WTC11 (cell line): ENCODE results near the gene UGGT2.

Source experiments
- GTF2I ChIP-seq: fragments of 250-450 bp; sonication (Bioruptor Pico); conservative IDR thresholded peaks from 2 replicates; pipeline ENCODE4 v1.4.0; 2021; ENCODE audit warnings: mild to moderate bottlenecking
- JUN ChIP-seq: sonication (generic); formaldehyde crosslinking; IDR thresholded peaks from 2 replicates; pipeline ENCODE4 v1.8.0; 2023; ENCODE audit warnings: mild to moderate bottlenecking, missing genetic modification reagents
- NR2C2 ChIP-seq: sonication (generic); formaldehyde crosslinking; IDR thresholded peaks from 2 replicates; pipeline ENCODE4 v1.8.0; 2022; ENCODE audit warnings: mild to moderate bottlenecking, missing genetic modification reagents
- SP1 ChIP-seq: sonication (generic); formaldehyde crosslinking; conservative IDR thresholded peaks from 2 replicates; pipeline ENCODE4 v1.8.1; 2022; ENCODE audit warnings: missing genetic modification reagents
- TEAD4 ChIP-seq: sonication (generic); formaldehyde crosslinking; IDR thresholded peaks from 2 replicates; pipeline ENCODE4 v1.8.0; 2022; ENCODE audit warnings: mild to moderate bottlenecking, missing genetic modification reagents
- TF ChIP-seq, protein P1 (sequence below): fragments of 200-600 bp; IDR thresholded peaks from 2 replicates; pipeline ENCODE4 v1.8.0; 2022; ENCODE audit warnings: antibody characterized with exemption
- TF ChIP-seq, protein P2 (sequence below): sonication (generic); formaldehyde crosslinking; IDR thresholded peaks from 2 replicates; pipeline ENCODE4 v1.8.1; 2023; ENCODE audit warnings: mild to moderate bottlenecking, missing genetic modification reagents, moderate library complexity
- TF ChIP-seq, protein P3 (sequence below): sonication (generic); formaldehyde crosslinking; IDR thresholded peaks from 2 replicates; pipeline ENCODE4 v1.8.1; 2022; ENCODE audit warnings: mild to moderate bottlenecking, missing genetic modification reagents, moderate library complexity, borderline replicate concordance
- TF ChIP-seq, protein P4 (sequence below): sonication (generic); formaldehyde crosslinking; IDR thresholded peaks from 2 replicates; pipeline ENCODE4 v1.8.0; 2022; ENCODE audit warnings: mild to moderate bottlenecking, missing genetic modification reagents
- TF ChIP-seq, protein P5 (sequence below): sonication (generic); formaldehyde crosslinking; IDR thresholded peaks from 2 replicates; pipeline ENCODE4 v1.8.1; 2022; ENCODE audit warnings: low read depth, missing genetic modification reagents, borderline replicate concordance
- TF ChIP-seq, protein P6 (sequence below): fragments of 250-450 bp; sonication (Bioruptor Pico); IDR thresholded peaks from 2 replicates; pipeline ENCODE4 v1.9.0; 2021; ENCODE audit warnings: mild to moderate bottlenecking

DNA sequence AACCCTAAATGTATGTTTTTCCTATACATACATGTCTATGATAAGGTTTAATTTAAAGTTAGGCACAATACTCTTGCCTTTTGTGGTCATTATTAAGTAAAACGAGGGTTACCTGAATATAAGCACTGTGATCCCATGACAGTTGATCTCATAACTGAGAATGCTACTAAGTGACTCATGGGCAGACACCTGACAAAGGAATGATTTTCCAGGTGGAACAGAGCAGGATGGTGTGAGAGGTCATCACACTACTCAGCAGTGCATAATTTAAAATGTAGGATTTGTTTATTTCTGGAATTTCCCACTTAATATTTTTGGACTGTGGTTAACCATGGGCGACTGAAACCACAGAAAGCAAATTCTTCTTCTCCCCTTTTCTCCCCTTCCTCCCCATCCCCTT, 178.9 kb downstream of the UGGT2 start:
- TF ChIP-seq GTF2I, result no peak
- TF ChIP-seq TEAD4 (CRISPR knock-in tag), result no peak
- TF ChIP-seq, protein P1, sequence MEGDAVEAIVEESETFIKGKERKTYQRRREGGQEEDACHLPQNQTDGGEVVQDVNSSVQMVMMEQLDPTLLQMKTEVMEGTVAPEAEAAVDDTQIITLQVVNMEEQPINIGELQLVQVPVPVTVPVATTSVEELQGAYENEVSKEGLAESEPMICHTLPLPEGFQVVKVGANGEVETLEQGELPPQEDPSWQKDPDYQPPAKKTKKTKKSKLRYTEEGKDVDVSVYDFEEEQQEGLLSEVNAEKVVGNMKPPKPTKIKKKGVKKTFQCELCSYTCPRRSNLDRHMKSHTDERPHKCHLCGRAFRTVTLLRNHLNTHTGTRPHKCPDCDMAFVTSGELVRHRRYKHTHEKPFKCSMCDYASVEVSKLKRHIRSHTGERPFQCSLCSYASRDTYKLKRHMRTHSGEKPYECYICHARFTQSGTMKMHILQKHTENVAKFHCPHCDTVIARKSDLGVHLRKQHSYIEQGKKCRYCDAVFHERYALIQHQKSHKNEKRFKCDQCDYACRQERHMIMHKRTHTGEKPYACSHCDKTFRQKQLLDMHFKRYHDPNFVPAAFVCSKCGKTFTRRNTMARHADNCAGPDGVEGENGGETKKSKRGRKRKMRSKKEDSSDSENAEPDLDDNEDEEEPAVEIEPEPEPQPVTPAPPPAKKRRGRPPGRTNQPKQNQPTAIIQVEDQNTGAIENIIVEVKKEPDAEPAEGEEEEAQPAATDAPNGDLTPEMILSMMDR, result no peak
- TF ChIP-seq SP1, result no peak
- no peak for TF ChIP-seq NR2C2 (CRISPR knock-in tag)
- no peak for TF ChIP-seq JUN (CRISPR knock-in tag)
- TF ChIP-seq, protein P2, sequence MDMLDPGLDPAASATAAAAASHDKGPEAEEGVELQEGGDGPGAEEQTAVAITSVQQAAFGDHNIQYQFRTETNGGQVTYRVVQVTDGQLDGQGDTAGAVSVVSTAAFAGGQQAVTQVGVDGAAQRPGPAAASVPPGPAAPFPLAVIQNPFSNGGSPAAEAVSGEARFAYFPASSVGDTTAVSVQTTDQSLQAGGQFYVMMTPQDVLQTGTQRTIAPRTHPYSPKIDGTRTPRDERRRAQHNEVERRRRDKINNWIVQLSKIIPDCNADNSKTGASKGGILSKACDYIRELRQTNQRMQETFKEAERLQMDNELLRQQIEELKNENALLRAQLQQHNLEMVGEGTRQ (CRISPR knock-in tag), result no peak
- TF ChIP-seq, protein P3, sequence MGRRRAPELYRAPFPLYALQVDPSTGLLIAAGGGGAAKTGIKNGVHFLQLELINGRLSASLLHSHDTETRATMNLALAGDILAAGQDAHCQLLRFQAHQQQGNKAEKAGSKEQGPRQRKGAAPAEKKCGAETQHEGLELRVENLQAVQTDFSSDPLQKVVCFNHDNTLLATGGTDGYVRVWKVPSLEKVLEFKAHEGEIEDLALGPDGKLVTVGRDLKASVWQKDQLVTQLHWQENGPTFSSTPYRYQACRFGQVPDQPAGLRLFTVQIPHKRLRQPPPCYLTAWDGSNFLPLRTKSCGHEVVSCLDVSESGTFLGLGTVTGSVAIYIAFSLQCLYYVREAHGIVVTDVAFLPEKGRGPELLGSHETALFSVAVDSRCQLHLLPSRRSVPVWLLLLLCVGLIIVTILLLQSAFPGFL, result no peak
- TF ChIP-seq, protein P4, sequence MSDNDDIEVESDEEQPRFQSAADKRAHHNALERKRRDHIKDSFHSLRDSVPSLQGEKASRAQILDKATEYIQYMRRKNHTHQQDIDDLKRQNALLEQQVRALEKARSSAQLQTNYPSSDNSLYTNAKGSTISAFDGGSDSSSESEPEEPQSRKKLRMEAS (CRISPR knock-in tag), result no peak
- TF ChIP-seq, protein P5, sequence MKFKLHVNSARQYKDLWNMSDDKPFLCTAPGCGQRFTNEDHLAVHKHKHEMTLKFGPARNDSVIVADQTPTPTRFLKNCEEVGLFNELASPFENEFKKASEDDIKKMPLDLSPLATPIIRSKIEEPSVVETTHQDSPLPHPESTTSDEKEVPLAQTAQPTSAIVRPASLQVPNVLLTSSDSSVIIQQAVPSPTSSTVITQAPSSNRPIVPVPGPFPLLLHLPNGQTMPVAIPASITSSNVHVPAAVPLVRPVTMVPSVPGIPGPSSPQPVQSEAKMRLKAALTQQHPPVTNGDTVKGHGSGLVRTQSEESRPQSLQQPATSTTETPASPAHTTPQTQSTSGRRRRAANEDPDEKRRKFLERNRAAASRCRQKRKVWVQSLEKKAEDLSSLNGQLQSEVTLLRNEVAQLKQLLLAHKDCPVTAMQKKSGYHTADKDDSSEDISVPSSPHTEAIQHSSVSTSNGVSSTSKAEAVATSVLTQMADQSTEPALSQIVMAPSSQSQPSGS (CRISPR knock-in tag), result no peak
- TF ChIP-seq, protein P6, sequence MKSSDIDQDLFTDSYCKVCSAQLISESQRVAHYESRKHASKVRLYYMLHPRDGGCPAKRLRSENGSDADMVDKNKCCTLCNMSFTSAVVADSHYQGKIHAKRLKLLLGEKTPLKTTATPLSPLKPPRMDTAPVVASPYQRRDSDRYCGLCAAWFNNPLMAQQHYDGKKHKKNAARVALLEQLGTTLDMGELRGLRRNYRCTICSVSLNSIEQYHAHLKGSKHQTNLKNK (CRISPR knock-in tag), result no peak
